HG02610 (cell line): ENCODE results near the gene SCP2.

Source experiments
- ATAC-seq: cut with Tn5 transposase; IDR thresholded peaks from one replicate; pipeline ENCODE4 v1.9.1; 2021; ENCODE audit warnings: mild to moderate bottlenecking, moderate library complexity; ENCODE audit not compliant: unreplicated experiment

The SCP2 gene

GRCh38 chr1:53080041-53080440, 153.0 kb downstream of the SCP2 start:
- no peak for ATAC-seq

GRCh38 chr1:53080769-53081168, 153.7 kb downstream of the SCP2 start:
- ATAC-seq: no peak

GRCh38 chr1:53081384-53082066, 154.4 kb downstream of the SCP2 start:
- ATAC-seq: no peak

GRCh38 chr1:53082826-53083455, 155.9 kb downstream of the SCP2 start:
- ATAC-seq: no peak

- ATAC-seq: no peak
These were observed 156.8 kb downstream of the SCP2 start for GRCh38 chr1:53083636-53084588.

- ATAC-seq: no peak
These were observed 157.5 kb downstream of the SCP2 start for GRCh38 chr1:53084589-53084971.

- ATAC-seq: no peak
These were observed 158.3 kb downstream of the SCP2 start for GRCh38 chr1:53085405-53085804.

- ATAC-seq: no peak
These were observed 159.5 kb downstream of the SCP2 start for GRCh38 chr1:53086491-53087070.

GRCh38 chr1:53087332-53088285, 160.5 kb downstream of the SCP2 start:
- no peak for ATAC-seq

- no peak for ATAC-seq
These were observed 161.7 kb downstream of the SCP2 start for GRCh38 chr1:53088616-53089300.

- ATAC-seq: no peak
These were observed 162.6 kb downstream of the SCP2 start for GRCh38 chr1:53089478-53090226.

GRCh38 chr1:53090227-53091147, 163.4 kb downstream of the SCP2 start:
- ATAC-seq: no peak

GRCh38 chr1:53091841-53092645, 165.0 kb downstream of the SCP2 start:
- no peak for ATAC-seq

- ATAC-seq: no peak
These were observed 165.8 kb downstream of the SCP2 start for GRCh38 chr1:53092659-53093450.

GRCh38 chr1:53093451-53093754, 166.3 kb downstream of the SCP2 start:
- no peak for ATAC-seq

GRCh38 chr1:53093778-53094532, 166.9 kb downstream of the SCP2 start:
- ATAC-seq: no peak
